Choroid plexus epithelial cell (primary cell): ENCODE data around the gene ZFPM1.
A peak's percentile ranks its signal among the peaks of the same experiment; 100 is the strongest.

Experiments
- DNase-seq: peaks from one replicate; pipeline ENCODE4 v3.0.0-alpha.2; 2010; ENCODE audit warnings: low read depth
- H3K4me3 ChIP-seq: 2 replicates; pipeline ENCODE4 v1.5.1; 2011; ENCODE audit warnings: low read depth, mild to moderate bottlenecking, control low read depth, low read length, moderate library complexity
- TF ChIP-seq, protein P1 (sequence below): conservative IDR thresholded peaks from 2 replicates; pipeline ENCODE4 v1.5.1; 2011; ENCODE audit warnings: low read depth, mild to moderate bottlenecking, control low read depth, inconsistent platforms, low read length, moderate library complexity

ZFPM1 gene

DNA sequence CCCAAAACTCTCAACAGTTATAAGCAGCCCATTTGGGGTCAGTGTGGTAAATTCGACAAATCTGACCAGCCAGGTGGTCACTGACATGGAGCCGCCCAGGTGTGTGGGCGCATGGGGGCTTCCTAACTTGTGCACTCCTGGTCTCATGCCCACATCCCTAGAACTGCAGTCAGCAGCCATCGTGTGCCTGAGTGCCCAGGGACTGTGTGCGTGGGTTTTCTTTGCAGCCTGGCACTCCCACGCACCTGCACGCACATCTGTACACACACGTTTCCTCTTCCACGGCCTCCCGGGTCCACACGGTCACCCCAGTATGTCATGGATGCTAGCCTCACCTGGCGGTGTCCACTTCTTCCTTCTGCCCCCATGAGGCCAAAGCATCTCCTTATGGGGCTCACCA, 78.3 kb downstream of the ZFPM1 start:
- TF ChIP-seq, protein P1, sequence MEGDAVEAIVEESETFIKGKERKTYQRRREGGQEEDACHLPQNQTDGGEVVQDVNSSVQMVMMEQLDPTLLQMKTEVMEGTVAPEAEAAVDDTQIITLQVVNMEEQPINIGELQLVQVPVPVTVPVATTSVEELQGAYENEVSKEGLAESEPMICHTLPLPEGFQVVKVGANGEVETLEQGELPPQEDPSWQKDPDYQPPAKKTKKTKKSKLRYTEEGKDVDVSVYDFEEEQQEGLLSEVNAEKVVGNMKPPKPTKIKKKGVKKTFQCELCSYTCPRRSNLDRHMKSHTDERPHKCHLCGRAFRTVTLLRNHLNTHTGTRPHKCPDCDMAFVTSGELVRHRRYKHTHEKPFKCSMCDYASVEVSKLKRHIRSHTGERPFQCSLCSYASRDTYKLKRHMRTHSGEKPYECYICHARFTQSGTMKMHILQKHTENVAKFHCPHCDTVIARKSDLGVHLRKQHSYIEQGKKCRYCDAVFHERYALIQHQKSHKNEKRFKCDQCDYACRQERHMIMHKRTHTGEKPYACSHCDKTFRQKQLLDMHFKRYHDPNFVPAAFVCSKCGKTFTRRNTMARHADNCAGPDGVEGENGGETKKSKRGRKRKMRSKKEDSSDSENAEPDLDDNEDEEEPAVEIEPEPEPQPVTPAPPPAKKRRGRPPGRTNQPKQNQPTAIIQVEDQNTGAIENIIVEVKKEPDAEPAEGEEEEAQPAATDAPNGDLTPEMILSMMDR, result no peak
- H3K4me3 ChIP-seq, result no peak overlapping the region
- no peak for DNase-seq

DNA sequence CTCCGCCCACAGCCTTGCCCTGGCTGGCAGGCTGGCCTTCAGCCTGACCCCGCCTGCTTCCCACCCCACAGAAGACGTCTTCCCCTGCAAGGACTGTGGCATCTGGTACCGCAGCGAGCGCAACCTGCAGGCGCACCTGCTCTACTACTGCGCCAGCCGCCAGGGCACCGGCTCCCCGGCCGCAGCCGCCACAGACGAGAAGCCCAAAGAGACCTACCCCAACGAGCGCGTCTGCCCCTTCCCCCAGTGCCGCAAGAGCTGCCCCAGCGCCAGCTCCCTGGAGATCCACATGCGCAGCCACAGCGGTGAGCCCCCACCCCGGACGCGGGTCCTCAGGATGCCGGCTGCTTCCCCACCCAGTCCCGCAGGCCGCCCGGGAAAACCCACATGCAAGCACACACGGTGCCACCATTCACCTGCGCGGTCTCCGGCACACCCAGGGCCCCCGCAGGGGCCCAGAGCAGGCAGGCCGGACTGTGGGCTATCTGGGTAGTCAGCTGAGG, 78.9 kb downstream of the ZFPM1 start:
- H3K4me3 ChIP-seq, result no peak overlapping the region
- no peak for DNase-seq
- TF ChIP-seq, protein P1, result no peak

DNA sequence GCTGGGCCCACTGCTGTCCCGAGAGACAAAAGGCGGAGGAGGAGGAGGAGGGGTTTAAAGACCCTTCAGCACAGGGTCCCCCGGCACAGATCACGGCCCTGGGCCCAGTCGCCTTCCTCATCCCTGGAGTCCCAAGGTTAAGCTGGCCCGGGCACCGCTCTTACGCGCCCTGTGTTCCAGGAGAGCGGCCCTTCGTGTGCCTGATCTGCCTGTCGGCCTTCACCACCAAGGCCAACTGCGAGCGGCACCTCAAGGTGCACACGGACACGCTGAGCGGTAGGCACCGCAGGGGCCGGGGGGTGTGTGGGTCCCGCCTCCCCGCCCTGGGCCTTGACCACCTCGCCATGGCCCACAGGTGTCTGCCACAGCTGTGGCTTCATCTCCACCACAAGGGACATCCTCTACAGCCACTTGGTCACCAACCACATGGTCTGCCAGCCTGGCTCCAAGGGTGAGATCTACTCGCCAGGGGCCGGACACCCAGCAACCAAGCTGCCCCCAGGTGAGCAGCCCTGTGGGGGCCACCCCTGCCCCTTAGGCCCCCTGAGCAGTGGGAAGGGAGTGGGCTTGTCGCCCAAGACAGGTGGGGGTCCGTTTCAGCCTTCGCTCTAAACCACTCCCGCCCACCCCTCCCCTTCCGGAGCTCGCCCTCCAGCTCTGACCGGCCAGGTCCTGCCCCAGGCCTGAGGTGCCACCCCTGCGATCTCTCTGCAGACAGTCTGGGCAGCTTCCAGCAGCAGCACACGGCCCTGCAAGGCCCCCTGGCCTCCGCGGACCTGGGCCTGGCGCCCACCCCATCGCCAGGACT, 79.6 kb downstream of the ZFPM1 start:
- TF ChIP-seq, protein P1, result no peak
- no peak for DNase-seq
- peak overlapping the region; percentile 67 for H3K4me3 ChIP-seq

DNA sequence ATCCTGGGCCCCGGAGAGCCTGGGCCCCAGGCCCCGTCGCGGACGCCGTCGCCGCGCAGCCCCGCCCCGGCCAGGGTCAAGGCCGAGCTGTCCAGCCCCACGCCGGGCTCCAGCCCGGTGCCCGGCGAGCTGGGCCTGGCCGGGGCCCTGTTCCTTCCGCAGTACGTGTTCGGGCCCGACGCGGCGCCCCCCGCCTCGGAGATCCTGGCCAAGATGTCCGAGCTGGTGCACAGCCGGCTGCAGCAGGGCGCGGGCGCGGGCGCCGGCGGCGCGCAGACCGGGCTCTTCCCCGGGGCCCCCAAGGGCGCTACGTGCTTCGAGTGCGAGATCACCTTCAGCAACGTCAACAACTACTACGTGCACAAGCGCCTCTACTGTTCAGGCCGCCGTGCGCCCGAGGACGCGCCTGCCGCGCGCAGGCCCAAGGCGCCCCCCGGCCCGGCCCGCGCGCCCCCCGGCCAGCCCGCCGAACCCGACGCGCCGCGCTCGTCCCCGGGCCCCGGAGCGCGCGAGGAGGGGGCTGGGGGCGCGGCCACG, 80.4 kb downstream of the ZFPM1 start:
- peak; percentile 64 for DNase-seq
- H3K4me3 ChIP-seq, result peak overlapping the region; percentile 67
- TF ChIP-seq, protein P1, result no peak

DNA sequence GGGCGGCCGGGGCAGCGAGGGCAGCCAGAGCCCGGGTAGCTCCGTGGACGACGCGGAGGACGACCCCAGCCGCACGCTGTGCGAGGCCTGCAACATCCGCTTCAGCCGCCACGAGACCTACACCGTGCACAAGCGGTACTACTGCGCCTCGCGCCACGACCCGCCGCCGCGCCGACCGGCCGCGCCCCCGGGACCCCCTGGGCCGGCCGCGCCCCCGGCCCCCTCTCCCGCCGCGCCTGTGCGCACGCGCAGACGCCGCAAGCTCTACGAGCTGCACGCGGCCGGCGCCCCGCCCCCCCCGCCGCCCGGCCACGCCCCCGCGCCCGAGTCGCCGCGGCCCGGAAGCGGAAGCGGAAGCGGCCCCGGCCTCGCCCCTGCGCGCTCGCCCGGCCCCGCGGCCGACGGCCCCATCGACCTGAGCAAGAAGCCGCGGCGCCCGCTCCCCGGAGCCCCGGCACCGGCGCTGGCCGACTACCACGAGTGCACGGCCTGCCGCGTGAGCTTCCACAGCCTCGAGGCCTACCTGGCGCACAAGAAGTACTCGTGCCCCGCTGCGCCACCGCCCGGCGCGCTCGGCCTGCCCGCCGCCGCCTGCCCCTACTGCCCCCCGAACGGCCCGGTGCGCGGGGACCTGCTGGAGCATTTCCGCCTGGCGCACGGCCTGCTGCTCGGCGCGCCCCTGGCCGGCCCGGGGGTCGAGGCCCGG, 81.0 kb downstream of the ZFPM1 start:
- TF ChIP-seq, protein P1, result no peak
- peak; percentile 56 for DNase-seq
- H3K4me3 ChIP-seq, result peak overlapping the region; percentile 67

DNA sequence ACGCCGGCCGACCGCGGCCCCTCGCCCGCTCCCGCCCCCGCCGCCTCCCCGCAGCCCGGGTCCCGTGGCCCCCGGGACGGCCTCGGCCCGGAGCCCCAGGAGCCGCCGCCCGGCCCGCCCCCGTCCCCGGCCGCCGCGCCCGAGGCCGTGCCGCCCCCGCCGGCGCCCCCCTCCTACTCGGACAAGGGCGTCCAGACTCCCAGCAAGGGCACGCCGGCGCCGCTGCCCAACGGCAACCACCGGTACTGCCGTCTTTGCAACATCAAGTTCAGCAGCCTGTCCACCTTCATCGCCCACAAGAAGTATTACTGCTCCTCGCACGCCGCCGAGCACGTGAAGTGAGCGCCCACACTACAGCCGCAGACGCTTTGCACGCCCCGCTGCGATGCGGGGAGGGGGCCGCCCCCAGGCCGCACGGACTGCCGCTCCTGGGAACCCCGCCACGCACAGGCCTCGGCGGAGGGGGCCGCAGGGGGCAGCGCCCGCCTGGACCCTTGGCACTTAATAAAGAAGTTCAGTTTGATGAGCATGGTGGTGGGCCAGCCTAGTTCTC, 81.6 kb downstream of the ZFPM1 start:
- TF ChIP-seq, protein P1, result peak; percentile 21
- DNase-seq, result peak; percentile 67
- peak overlapping the region; percentile 67 for H3K4me3 ChIP-seq
